ENCODE results near the gene PPP2R2B.

PPP2R2B gene

DNA sequence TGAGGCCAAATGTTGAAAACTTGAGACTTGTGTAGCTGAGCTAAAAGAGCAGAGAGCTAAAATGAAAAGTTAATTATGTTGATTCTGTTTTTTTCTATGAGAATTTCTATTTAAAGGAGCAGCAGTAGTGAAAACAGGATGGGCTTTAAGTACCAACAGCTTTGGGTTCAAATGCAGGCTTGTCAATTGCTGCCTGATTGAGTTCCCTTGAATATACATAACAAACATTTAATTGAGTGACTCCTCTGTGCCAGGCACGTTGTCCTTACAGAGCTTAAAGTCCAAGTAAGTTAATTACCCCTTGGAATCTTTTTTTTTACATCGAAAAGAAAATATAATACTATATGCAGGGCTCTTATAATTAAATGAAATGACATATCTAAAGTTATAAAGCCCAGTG lies 38.5 kb downstream of the PPP2R2B start:
- Mint-ChIP-seq H3K4me1 (peaks cover 4% of the 10 kb centered on the region), H3K9me3 (no peaks in the 10 kb centered on the region), H3K27me3 (no peaks in the 10 kb centered on the region), H3K27ac (ENCODE audit: low read depth) (no peak overlapping the region), H3K4me3 (no peak overlapping the region), H3K36me3 (ENCODE audit: insufficient read depth) (peaks cover 3% of the 10 kb centered on the region)
- DNase-seq (ENCODE audit: low spot score in 2 of 2): no peak
- no peak for ATAC-seq (replicated peaks; ENCODE audit: extremely low read depth, poor library complexity, severe bottlenecking)

DNA sequence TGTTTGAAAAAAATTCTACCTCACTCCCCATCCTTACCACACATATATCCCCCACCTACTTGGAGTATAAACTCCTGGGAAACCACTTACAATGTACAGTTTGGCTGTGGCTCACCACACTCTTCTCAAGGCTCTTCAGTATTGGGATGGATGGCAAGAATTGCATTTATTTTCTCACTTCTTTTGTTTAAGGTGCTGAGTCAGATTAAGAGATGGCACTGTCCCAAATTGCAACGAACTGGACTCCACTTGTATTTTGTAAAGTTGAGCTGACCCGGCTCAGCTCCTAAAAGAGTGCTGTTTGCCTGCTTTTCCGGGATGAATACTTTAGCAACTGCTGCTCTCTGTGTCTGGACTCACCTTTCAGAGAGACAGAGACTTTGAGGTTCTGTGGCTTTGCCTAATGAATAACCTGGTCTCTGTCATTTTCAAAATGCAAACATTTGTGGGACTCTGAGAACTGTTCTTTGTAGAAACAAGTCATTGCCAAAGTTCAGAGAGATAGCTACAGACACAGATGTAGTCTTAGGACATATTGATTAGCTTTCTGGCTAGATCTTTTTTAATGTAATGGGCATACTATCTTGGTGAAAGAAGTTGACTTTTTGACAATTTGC lies 42.2 kb downstream of the PPP2R2B start:
- ATAC-seq (replicated peaks; ENCODE audit: extremely low read depth, poor library complexity, severe bottlenecking) (no peak), DNase-seq (ENCODE audit: low spot score in 2 of 2) (no peak)
- H3K4me1 Mint-ChIP-seq: peaks cover 13% of the 10 kb centered on the region
- no peaks in the 10 kb centered on the region for H3K9me3 Mint-ChIP-seq
- H3K27ac Mint-ChIP-seq (ENCODE audit: low read depth): no peak overlapping the region
- H3K4me3 Mint-ChIP-seq: no peak overlapping the region
- H3K27me3 Mint-ChIP-seq: no peaks in the 10 kb centered on the region
- H3K36me3 Mint-ChIP-seq (ENCODE audit: insufficient read depth): peaks cover 3% of the 10 kb centered on the region

GRCh38 chr5:146832985-146833732 lies 45.4 kb downstream of the PPP2R2B start:
- no peak overlapping the region for H3K27ac Mint-ChIP-seq (ENCODE audit: low read depth)
- H3K36me3 Mint-ChIP-seq (ENCODE audit: insufficient read depth): peaks cover 2% of the 10 kb centered on the region
- ATAC-seq (replicated peaks; ENCODE audit: extremely low read depth, poor library complexity, severe bottlenecking) (no peak), DNase-seq (ENCODE audit: low spot score in 2 of 2) (no peak)
- no peaks in the 10 kb centered on the region for H3K27me3 Mint-ChIP-seq
- peaks cover 20% of the 10 kb centered on the region for H3K4me1 Mint-ChIP-seq
- H3K4me3 Mint-ChIP-seq: no peak overlapping the region
- no peaks in the 10 kb centered on the region for H3K9me3 Mint-ChIP-seq

DNA sequence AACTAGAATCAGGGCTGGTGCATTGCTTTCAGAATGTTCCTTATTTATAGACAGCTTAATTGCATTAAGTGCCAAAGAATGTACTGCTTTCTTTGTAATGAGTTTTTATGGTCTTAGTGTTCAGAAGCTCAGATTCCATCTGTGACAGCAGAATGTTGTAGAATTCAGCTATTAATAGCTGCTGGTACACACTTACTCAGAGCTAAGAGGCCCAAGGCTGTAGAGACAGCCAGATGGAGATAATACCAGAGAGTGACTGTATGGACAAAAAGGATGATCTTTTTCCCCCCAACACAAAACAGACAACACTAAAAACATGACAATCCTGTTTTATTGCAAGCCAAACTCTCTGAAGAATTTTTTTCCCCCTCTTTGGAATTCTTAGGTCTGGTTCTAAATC lies 50.2 kb downstream of the PPP2R2B start:
- Mint-ChIP-seq H3K4me1 (peaks cover 13% of the 10 kb centered on the region), H3K27me3 (no peaks in the 10 kb centered on the region), H3K27ac (ENCODE audit: low read depth) (no peak overlapping the region), H3K9me3 (no peaks in the 10 kb centered on the region), H3K4me3 (no peak overlapping the region), H3K36me3 (ENCODE audit: insufficient read depth) (no peaks in the 10 kb centered on the region)
- no peak for ATAC-seq (replicated peaks; ENCODE audit: extremely low read depth, poor library complexity, severe bottlenecking)
- DNase-seq (ENCODE audit: low spot score in 2 of 2): no peak

GRCh38 chr5:146827901-146828300 lies 50.7 kb downstream of the PPP2R2B start:
- no peak overlapping the region for H3K4me3 Mint-ChIP-seq

GRCh38 chr5:146825033-146825432 lies 53.5 kb downstream of the PPP2R2B start:
- DNase-seq (ENCODE audit: low spot score in 2 of 2) (no peak), ATAC-seq (replicated peaks; ENCODE audit: extremely low read depth, poor library complexity, severe bottlenecking) (no peak)
- H3K4me3 Mint-ChIP-seq: no peak overlapping the region
- no peaks in the 10 kb centered on the region for H3K9me3 Mint-ChIP-seq
- peaks cover 2% of the 10 kb centered on the region for H3K36me3 Mint-ChIP-seq (ENCODE audit: insufficient read depth)
- no peak overlapping the region for H3K27ac Mint-ChIP-seq (ENCODE audit: low read depth)
- no peaks in the 10 kb centered on the region for H3K27me3 Mint-ChIP-seq
- H3K4me1 Mint-ChIP-seq: peaks cover 19% of the 10 kb centered on the region

More at GRCh38 chr5:146827901-146828300, 50.7 kb downstream of the PPP2R2B start:
- Mint-ChIP-seq H3K27ac (ENCODE audit: low read depth) (no peak overlapping the region), H3K27me3 (no peaks in the 10 kb centered on the region), H3K9me3 (no peaks in the 10 kb centered on the region), H3K36me3 (ENCODE audit: insufficient read depth) (no peaks in the 10 kb centered on the region), H3K4me1 (peaks cover 13% of the 10 kb centered on the region)
- DNase-seq (ENCODE audit: low spot score in 2 of 2) (no peak), ATAC-seq (replicated peaks; ENCODE audit: extremely low read depth, poor library complexity, severe bottlenecking) (no peak)

GRCh38 chr5:146821732-146822131 lies 56.8 kb downstream of the PPP2R2B start:
- no peak overlapping the region for H3K27ac Mint-ChIP-seq (ENCODE audit: low read depth)
- ATAC-seq (replicated peaks; ENCODE audit: extremely low read depth, poor library complexity, severe bottlenecking) (no peak), DNase-seq (ENCODE audit: low spot score in 2 of 2) (no peak)
- peaks cover 5% of the 10 kb centered on the region for H3K36me3 Mint-ChIP-seq (ENCODE audit: insufficient read depth)
- H3K9me3 Mint-ChIP-seq: no peaks in the 10 kb centered on the region
- no peaks in the 10 kb centered on the region for H3K27me3 Mint-ChIP-seq
- H3K4me3 Mint-ChIP-seq: no peak overlapping the region
- H3K4me1 Mint-ChIP-seq: peaks cover 16% of the 10 kb centered on the region

DNA sequence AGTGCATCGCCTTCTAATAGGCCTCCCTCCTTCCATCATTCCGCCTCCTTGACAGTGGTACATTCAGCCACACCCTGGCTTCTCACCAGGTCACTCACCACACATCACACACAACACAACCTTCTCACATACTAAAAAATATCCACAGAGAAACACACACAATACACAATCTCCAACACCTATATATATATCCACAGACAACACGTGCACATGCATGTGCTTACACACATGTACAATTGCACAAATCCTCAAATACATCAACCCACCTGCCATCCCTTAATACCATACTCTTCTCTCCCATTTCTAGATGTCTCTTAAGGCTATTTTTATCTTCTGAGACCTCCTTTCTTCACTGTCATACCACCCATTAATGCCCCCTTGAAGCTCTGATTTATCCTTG lies 57.6 kb downstream of the PPP2R2B start:
- Mint-ChIP-seq H3K36me3 (ENCODE audit: insufficient read depth) (peaks cover 5% of the 10 kb centered on the region), H3K4me1 (peaks cover 17% of the 10 kb centered on the region), H3K4me3 (no peak overlapping the region), H3K27ac (ENCODE audit: low read depth) (no peak overlapping the region), H3K9me3 (no peaks in the 10 kb centered on the region), H3K27me3 (no peaks in the 10 kb centered on the region)
- DNase-seq (ENCODE audit: low spot score in 2 of 2): no peak
- no peak for ATAC-seq (replicated peaks; ENCODE audit: extremely low read depth, poor library complexity, severe bottlenecking)

- H3K4me1 Mint-ChIP-seq: peaks cover 34% of the 10 kb centered on the region
- H3K9me3 Mint-ChIP-seq: no peaks in the 10 kb centered on the region
- no peak overlapping the region for H3K4me3 Mint-ChIP-seq
- H3K27me3 Mint-ChIP-seq: no peaks in the 10 kb centered on the region
- H3K36me3 Mint-ChIP-seq (ENCODE audit: insufficient read depth): peaks cover 5% of the 10 kb centered on the region
- DNase-seq (ENCODE audit: low spot score in 2 of 2) (no peak), ATAC-seq (replicated peaks; ENCODE audit: extremely low read depth, poor library complexity, severe bottlenecking) (no peak)
- H3K27ac Mint-ChIP-seq (ENCODE audit: low read depth): no peak overlapping the region
Measured at GRCh38 chr5:146818822-146819221, 59.7 kb downstream of the PPP2R2B start.

GRCh38 chr5:146817973-146818372 lies 60.6 kb downstream of the PPP2R2B start:
- ATAC-seq (replicated peaks; ENCODE audit: extremely low read depth, poor library complexity, severe bottlenecking) (no peak), DNase-seq (ENCODE audit: low spot score in 2 of 2) (no peak)
- Mint-ChIP-seq H3K27me3 (no peaks in the 10 kb centered on the region), H3K36me3 (ENCODE audit: insufficient read depth) (peaks cover 5% of the 10 kb centered on the region), H3K4me1 (peaks cover 39% of the 10 kb centered on the region), H3K27ac (ENCODE audit: low read depth) (no peak overlapping the region), H3K4me3 (no peak overlapping the region), H3K9me3 (no peaks in the 10 kb centered on the region)

DNA sequence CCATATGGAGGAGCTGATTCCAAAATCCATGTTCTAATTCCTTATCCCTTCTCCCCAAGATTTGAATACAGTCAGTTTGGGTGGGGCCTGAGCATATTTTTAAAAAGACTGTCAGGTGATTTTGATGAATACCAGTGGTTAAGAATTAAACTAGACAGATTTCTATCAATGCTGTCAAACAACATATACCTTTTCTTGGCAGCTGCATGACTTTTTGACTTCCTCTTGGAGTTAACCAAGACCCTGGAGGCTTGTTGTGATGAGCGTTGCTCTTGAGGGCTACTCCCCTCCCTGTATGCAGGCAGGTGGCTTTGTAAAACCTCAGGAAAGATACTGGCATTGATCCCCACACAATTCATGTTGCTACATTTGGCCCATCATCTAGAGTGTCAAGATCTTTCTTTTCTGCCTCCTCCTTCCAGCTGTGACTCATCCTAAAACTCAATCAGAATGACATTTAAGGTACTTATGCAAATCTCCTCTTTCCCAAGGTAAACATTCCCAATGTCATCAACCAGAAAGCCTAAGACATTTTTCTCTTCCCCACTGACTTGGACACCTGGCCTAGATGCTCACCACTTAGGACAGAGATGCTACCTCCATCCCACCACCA lies 61.7 kb downstream of the PPP2R2B start:
- DNase-seq (ENCODE audit: low spot score in 2 of 2) (no peak), ATAC-seq (replicated peaks; ENCODE audit: extremely low read depth, poor library complexity, severe bottlenecking) (no peak)
- peaks cover 33% of the 10 kb centered on the region for H3K4me1 Mint-ChIP-seq
- H3K36me3 Mint-ChIP-seq (ENCODE audit: insufficient read depth): peaks cover 5% of the 10 kb centered on the region
- no peaks in the 10 kb centered on the region for H3K9me3 Mint-ChIP-seq
- H3K27ac Mint-ChIP-seq (ENCODE audit: low read depth): no peak overlapping the region
- H3K27me3 Mint-ChIP-seq: no peaks in the 10 kb centered on the region
- no peak overlapping the region for H3K4me3 Mint-ChIP-seq

DNA sequence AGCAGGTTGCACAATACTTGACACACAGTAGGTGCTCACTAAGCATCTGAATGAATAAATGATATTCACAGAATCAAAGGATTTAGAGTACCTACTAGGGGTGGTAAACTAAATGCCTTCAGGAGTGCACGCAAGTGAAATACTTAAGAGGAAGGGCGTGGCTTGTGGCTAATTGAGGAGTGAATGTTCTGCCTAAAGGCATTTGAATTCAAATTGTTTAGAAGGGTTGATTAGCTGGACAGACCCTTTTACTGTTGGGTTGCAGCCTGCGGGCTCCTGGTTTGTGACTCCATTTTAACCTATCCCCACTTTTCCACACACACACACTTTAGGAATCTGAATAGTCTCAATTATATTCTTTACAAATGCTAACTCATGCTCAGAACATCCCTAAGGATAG lies 63.1 kb downstream of the PPP2R2B start:
- peaks cover 38% of the 10 kb centered on the region for H3K4me1 Mint-ChIP-seq
- no peaks in the 10 kb centered on the region for H3K9me3 Mint-ChIP-seq
- DNase-seq (ENCODE audit: low spot score in 2 of 2) (no peak), ATAC-seq (replicated peaks; ENCODE audit: extremely low read depth, poor library complexity, severe bottlenecking) (no peak)
- no peak overlapping the region for H3K4me3 Mint-ChIP-seq
- H3K27ac Mint-ChIP-seq (ENCODE audit: low read depth): no peak overlapping the region
- peaks cover 6% of the 10 kb centered on the region for H3K36me3 Mint-ChIP-seq (ENCODE audit: insufficient read depth)
- H3K27me3 Mint-ChIP-seq: no peaks in the 10 kb centered on the region

Measured in central memory CD8-positive, alpha-beta T cell (primary cell).